ENCODE data around the gene ZNF18.
"Not testable (repeated sequence)": the region's sequence is repeated elsewhere in the genome, so short reads cannot be mapped to it uniquely, and the experiment has no call there.

The ZNF18 gene

DNA sequence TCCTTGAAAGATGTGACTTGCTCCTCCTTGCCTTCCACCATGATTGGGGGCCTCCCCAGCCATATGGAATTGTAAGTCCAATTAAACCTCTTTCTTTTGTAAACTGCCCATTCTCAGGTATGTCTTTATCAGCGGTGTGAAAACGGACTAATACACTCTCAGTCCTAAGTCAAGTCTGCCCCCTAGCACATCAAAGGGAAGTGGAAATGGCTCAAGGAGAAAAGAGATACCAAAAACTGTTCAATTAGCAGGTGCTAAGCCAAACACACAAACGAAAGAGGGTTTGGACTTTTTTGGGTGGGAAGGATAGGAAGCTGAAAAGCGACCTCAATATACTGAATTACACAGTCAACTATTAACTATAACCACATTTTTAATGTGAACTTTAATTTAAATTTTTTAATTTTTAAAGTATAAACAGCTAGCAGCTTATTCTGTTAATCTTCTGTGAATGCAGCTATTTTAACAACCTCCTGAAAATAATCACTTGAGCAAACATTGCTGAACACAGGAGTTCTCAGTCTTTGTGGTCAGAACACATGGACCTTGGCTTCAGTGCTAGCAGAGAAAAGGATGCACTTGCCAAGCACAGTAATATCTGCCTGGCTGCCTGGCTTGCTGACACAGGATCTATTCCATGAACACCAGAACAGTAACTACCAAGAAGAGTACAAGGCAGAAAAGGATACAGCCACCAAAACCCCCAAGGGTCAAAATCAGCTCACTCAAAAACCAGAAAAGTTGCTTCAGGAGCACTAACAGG lies 10.9 kb downstream of the ZNF18 start:
- no peak for DNase-seq

DNA sequence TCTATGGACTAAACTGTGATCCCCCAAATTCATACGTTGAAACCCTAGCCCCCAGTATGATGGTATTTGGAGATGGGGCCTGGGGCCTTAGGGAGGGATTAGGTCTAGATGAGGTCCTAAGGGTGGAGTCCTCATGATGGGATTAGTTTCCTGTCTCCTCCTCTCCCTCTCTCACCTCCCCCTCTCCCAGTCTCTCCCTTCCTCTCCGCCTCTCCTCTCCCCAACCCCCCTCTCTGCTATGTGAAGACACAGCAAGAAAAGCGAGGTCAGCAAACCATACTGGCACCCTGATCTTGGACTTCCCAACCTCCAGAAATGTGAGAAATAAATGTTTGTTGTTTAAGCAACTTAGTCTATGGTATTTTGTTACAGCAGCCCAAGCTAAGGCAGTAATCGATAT lies 15.4 kb downstream of the ZNF18 start:
- DNase-seq, result no peak

DNA sequence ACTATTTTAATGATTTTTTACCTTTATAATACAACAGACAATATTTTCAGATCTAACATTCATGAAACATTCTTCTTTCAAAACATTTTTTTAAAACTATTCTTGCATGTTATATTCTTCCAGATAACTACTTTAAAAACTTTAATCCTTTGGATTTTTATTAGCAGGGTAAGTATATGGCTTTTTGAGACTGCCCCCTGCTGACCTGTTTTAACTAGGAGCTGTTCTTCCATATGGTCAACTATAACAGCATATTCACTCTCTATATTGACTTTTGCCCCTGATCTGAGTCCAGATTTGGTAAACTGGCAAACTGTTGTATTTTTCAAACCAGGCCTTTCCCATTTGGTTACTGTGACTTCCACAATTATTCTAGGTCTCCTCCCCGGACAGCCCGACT lies 16.5 kb downstream of the ZNF18 start:
- DNase-seq, result no peak

DNA sequence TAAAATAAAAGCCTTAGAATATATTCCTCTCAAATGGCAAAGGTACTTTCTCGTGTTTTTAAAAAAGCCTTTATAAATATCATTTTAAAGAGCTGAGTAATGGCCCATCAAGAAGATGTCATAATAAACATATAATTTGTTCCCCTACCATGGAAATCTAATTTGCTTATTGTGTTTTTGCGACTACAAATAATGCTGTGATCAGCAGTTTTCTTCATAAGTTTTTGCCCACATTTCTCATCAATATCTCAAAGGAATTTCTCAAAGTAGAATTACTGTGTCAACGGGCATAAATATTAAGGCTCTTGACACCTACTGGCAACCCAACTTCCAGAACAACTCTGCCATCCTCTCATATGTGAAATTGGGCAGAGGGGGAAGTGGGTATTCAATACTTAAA lies 17.5 kb downstream of the ZNF18 start:
- no peak for DNase-seq

DNA sequence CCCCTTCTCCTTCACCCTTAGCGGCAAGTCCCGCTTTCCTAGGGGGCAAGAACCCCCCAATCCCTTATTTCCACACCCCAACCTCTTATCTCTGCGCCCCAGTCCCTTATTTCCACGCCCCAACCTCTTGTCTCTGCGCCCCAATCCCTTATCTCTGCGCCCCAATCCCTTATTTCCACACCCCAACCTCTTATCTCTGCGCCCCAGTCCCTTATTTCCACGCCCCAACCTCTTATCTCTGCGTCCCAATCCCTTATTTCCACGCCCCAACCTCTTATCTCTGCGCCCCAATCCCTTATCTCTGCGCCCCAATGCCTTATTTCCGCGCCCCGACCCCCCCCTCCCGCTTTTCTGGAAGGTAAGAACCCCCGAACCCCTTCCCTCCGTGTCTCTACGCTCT lies 24.5 kb downstream of the ZNF18 start:
- DNase-seq, result not testable (repeated sequence)

DNA sequence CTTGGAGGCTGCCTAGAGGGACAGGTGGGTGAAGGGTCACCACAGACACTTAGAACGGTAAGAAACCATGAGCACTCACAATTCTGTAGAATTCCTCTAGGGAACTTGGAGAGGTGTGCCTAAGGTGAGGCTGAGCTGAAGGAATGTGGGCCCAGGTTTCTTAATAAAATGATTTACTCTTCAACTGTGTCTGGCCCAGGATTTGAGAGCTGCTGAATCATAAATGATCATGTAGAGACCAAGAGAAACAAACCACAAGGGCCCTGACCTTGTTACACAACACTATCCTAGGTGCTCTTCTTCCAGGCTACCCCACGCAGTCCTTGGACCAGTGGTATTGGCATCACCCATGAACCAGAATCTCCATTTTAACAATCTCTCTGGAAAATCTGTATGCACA lies 27.7 kb downstream of the ZNF18 start:
- DNase-seq, result no peak

DNA sequence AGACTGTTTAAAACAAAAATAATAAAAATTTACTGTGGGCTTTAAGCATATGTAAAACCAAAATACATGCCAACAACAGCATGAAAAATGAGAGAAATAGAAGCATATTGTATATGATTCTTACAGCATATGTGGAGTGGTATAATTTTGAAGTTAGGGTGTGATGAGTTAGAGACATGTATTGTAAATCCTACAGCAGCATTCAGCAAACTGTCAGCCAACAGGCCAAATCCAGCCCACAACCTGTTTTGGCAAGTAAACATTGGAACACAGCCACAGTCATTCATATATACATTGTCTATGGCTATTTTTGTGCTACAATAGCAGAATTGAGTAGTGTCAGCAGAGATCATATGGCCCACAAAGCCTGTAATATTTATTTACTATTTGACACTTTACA lies 42.3 kb downstream of the ZNF18 start:
- no peak for DNase-seq

DNA sequence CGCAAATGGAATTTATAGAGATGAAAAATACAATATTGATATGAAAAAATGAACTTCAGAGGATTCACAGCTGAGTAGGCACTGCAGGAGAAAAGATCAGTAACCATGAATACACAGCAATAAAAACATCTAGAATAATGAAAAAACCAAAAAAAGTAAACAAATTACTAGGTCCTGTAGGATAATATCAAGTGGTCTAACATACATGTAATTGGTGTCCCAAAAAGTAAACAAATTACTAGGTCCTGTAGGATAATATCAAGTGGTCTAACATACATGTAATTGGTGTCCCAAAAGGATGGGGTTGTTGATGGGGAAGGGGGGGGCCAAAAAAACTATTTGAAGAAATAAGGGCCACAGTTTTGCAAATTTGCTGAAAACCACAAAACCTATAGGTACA lies 43.4 kb downstream of the ZNF18 start:
- no peak for DNase-seq

DNA sequence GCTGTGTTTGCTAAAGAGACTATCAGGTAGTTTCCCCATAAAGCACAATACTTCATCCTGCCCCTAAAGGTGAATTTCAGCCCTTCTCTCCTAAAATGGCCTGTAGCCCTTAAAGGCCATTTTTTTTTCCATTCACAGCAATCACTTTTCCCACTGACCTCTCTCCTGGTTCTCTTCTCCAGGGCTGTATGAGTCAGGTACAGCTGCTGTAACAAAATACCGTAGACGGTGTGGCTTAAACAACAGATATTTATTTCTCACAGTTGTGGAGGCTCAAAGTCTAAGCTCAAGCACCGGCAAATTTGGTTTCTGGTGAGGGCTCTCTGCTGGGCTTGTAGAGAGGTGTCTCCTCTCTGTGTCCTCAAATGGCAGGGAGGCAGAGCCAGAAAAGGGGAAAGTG lies 44.7 kb downstream of the ZNF18 start:
- no peak for DNase-seq

DNA sequence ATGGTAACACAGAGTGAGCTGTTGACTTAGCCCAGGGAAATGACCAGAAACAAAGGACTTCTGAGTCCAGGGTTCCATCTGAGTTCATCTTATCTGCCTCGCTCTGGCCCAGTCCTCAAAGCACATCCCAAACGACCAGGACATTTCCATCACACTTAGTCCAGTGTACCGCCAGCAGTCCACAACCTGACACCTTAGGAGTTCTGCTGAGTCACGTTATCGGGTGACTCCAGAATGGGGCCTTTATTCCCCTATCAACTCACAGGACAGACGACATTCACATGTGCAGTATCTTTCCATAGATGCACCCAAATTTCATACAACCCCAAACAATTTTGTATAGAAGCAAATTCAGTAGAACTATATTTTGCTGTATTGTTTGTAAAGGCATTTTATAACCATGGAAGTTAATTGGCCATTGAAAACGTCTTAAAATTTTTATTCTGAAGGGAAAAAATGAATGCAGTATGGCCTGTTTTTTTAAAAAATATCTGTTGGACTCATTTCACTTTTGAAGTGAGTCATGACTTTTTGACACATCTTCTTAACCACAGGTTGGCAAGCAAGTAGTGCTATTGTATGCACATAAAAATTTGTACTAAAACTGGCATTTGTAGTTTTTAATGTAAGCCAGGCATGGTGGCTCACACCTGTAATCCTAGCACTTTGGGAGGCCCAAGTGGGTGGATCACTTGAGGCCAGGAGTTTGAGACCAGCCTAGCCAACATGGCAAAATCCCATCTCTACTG lies 46.3 kb downstream of the ZNF18 start:
- no peak for DNase-seq

DNA sequence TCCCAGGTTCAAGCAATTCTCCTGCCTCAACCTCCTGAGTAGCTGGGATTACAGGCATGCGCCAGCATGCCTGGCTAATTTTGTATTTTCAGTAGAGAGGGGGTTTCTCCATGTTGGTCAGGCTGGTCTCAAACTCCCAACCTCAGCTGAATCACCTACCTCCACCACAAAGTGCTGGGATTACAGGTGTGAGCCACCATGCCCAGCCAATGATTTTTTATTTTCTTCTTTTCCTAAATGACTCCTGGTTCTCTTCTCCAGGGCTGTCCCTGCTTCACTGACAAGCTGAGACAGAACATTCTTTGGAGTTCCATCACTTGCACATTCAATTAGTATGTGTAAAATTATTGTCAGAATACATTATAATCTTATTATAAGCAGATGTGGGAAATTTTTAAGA lies 47.7 kb downstream of the ZNF18 start:
- DNase-seq, result not testable (repeated sequence)

DNA sequence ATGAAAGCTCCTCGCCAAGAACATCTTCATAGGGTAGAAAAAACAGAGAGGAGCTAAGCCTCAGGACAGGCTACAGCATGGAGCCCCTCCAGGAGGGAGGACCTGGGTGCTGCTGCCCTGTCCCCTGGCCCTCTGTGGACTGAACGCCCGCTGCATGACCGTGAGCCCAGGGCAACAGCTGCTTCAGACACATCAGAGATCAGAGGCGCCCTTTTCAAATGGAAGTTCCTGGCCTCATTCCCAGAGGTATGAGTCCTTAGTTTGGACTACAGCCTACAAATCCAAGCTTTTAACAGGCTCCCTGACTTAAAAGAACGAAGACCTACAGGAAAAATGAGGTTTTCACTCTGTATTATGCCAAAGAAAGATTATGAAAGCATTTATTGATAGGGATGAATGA lies 48.5 kb downstream of the ZNF18 start:
- no peak for DNase-seq

DNA sequence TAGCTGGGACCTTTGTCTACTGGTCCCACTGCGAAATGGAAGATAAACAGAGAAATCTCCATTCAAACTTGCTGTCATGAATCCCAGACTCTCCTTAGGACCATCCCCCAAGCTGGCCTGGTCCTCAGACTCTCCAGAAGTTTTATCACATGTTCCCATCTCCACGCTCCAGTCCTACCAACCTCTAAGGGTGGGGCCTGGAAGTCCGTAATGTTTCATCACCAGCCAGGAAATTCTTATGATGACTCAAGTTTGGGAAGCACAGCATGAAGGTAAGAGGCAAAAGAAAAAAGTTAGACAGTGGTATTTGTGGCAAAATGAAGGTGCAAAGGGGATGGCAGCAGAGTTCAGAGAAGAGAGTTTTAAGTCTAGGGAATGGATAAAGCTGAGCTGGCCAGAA lies 52.7 kb downstream of the ZNF18 start:
- DNase-seq, result no peak

DNA sequence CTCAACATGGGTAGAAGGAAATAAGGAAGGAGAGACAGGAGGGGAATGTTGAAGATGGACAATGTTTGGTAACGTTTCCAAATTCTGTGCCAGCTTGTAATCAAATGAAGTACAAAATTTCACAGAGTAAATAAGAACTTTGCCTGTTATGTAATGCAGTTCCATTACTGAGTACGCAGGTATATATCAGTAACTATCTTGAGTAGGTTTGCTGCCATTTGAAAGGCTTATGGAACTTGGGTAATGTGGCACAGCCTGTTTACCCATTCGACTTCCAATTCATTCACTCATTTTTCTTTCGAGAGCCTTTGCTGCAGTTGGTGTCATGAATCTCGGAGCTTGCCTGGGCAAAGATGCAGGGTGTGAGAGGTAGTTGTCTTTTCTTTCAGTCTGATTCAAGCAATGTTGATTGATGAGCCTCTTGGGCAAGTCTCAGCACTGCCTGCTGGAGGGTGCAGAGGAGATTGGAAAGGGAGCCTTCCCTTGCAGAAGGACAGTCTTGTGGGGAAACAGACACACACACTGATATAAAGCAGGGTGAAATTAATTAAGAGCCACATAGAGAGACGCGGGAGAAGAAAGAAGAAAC lies 53.4 kb downstream of the ZNF18 start:
- no peak for DNase-seq

DNA sequence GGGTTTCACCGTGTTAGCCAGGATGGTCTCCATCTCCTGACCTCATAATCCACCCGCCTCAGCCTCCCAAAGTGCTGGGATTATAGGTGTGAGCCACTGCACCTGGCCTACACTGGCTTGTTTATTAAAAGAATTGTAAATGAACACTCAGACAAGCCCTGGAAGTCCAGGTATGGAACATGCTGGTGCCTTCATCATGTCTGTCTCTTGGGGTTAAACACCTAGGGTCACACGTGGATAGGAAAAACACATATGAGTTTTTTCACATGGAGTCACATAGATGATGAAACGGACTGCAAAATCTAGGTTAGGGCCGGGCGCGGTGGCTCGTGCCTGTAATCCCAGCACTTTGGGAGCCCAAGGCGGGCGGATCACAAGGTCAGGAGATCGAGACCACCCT lies 54.2 kb downstream of the ZNF18 start:
- DNase-seq, result not testable (repeated sequence)

DNA sequence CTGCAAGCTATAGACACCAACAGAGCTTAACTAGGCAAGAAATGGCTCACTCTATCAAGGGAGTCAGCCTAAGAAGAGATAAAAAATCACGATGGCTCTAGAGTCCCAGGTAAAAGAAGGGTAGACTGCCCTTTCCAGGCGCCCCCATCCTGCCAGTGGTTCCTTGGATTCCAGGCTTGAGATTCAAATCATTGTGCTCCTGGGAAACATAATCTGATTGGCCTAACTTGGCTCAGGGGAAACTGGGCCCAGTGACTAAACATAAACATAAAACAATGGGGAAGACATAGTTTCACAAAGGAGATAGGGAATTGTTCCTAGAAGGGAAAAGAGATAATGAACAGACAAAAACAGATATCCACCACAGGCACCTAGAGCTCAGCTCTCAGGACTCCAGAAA lies 56.4 kb downstream of the ZNF18 start:
- DNase-seq, result no peak

DNA sequence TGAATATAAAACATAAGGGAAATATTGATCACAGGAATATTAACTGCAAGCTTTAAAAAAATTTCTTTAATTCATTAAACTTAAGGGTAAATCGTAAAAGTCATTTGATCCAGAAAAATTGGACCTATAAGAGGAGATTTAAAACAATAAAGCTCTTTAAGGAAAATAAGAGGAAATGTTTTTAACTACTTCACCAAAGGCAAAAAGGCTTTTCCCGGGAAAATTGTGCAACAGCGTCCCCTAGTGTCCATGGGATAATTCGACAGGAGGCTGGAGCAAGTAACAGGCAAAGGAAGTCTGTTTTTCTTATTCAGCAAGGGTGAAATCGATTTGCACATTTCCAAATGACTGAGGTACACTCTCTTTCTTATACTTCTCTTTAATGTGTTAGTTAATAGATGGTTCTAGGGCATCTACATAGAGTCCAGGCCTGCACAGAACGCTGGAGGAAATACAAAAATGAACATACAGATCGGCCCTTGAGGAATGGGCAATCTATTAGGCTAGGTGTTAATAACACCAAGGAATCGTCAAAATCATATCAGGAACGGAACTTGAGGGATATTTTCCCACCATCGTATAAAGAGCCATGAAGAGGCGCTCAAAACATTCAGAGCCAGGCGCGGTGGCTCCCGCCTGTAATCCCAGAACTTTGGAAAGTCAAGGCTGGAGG lies 61.4 kb downstream of the ZNF18 start:
- DNase-seq, result peak; percentile 36

DNA sequence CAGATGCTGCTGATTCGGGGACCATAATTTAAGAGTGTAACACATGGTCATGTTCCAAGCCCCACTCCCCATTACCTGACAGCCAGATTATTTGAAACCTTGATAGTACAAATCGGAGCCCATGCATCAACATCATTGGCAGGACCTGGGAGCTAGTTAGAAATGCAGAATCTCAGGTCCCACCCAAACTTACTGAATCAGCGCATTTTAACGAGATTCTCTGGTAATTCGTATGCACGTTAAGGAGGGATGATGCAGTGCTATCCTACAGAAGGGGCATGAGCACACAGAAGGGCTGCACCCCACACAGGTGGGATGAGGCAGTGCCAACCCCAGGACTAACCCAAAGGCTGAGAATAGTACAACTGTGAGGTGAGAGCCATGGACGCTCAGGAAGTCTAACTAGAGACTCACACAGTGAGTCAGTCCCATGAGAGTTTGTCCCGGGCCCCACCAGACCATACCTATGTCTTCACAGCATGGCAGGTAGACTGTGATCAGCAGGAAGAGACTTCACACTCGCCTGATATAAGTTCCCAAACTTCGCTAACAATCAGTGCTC lies 64.9 kb downstream of the ZNF18 start:
- no peak for DNase-seq

DNA sequence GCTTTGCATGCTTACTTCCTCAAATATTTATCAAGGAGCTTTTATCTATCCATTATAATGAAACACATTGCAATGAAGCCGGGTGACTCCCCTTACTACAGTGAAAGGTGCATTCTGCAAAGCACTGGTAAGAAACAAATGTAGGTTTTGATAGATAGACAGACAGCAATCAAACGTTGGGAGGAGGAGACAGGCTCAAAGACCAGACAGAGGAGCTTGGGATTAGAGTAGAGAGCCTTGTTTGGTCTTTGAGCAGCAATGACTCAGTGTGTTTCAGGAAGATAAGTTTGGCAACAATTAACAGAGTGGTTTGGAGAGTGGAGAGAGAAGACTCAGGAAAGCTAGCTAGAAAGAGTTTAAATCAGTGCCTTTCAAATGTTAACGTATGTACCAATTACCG lies 68.8 kb downstream of the ZNF18 start:
- DNase-seq, result no peak

Data from NCI-H2171 treated with DMSO at 0.1 percent for 48 hours (cell line).